Activated CD4-positive, alpha-beta T cell treated with anti-CD3 and anti-CD28 coated beads for 4 hours (primary cell): Measurements from ENCODE around the gene C5orf46.

Source experiments
- DNase-seq, 2 donors: peaks; one replicate each; pipeline ENCODE4 v3.0.0-alpha.2; 2020

Gene C5orf46

GRCh38 chr5:147857302-147858129, 48.8 kb downstream of the C5orf46 start:
- peak; percentile 11 to 19 for DNase-seq

GRCh38 chr5:147856801-147857200, 49.5 kb downstream of the C5orf46 start:
- DNase-seq, result no peak

DNA sequence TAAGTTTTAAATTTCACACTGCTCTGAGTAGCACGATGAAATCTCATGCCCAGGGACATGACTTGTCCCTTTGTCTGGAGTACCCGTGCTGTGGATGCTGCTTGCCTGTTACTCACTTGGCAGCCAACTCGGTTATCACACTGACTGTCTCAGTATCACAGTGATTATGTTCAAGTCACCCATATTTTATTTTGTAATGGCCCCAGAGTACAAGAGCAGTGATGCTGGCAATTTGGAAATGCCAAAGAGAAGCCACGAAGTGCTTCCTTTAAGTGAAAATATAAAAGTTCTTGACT, 50.6 kb downstream of the C5orf46 start:
- DNase-seq, result no peak

DNA sequence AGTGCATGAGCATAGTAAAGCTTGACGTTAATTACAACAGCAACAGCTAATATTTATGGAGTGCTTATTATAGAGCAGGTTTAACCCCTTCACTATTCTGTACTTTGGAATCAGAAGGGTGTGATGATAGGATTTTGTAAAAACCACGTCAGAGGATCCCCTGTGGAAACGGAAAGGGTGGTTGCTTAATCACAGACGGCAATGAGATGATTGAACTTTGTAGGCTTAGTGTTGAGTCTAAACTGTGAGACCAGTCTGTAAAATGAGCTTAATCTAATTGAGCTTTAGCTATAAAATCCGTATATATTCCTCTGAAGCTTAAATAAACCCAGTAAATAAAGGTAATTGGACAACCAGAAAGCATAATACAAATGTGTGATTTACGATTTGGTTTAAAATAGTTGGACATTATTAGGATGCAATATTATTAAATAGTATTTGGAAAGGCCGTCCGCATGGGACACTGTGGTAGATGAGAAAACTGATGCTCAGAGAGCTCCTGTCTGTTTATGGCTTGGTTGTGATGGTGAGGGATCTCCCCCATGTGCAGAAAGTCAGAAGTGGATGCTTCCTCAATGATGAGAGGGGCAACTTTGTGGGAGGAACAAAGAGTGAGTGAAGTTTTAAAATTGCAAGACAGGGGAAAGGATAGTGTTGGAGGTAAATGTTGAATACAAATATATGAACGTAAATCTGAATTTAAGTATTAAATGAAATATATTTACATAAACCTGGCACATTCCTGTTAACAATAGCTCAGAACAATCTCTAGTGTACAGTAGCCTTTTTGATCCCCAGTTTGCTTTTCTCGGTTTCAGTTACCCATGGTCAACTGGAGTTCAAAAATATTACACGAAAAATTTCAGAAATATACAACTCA, 51.2 kb downstream of the C5orf46 start:
- no peak for DNase-seq

DNA sequence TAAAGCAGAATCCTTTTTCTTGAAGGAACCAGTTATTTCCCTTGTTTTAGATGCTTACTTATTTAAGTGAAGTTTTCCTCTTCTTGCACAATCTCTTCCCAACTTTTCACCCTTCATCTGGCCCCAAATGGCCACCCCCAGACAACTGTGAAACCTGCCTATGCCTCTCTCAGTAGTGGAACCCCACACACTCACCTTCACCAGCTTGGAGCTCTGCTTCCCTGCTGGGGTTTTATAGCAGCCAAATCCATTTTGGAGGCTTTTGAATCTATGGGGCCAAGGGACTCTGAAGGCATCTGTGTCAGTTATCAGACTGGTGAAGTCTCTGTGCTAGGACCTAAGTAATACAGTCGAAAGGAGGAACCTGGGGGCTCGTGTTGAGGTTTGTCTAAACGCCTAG, 52.0 kb downstream of the C5orf46 start:
- DNase-seq, result no peak

GRCh38 chr5:147853372-147853987, 52.9 kb downstream of the C5orf46 start:
- DNase-seq, result no peak

DNA sequence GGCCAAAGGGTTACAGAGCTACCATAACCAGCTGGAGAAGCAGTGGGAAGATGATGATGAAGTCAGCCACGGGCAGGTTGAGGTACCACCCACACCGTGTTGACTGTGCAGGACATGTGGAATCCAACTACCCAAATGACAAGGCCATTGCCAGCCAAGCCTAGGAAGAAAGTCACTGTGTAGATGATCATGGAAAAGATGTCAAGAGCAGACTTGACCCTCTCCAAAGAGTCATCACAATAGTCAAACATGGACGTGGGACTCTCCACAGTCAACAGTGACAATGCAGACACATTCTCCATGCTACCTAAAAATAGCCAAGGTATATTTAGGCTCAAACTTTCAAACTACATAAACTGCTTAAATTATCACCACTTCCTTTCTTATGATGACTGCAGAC, 54.0 kb downstream of the C5orf46 start:
- DNase-seq, result no peak

DNA sequence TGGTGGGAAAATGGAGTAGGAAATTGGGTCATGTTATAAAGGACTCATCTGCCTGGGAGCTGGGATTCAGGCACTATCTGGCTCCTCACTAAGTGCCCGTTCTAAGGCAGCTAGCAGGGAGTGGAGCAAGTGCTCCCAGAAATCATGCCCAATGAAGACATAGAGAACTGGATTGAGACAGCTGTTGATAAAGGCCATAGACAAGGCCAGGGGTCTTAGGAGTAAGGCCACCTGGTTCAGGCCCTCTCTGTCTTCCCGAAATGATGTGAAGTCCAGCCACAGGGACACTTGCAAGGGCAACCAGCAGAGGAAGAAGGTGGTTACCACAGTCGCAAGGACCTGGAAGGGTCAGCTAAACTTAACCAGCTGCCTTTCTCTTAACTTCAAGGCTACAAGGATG, 54.8 kb downstream of the C5orf46 start:
- no peak for DNase-seq

DNA sequence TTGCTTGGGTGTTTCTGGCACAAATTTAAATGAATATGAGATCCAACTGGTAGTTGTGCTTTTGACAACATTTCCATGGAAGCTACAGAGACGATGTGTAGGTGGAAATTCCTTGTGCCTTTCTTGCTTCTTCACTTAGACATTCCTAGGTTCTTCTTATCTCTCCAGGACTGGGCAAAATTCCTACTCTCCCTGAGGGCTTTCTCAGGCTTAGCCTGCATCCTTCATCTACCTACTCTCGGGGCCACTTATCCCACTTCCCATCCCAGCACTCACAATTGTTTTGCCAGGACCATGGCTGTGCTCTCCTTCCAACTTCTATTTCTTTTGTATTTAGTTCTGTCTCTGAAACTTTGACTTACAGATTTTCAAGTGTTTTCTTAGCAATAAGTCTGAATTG, 57.1 kb downstream of the C5orf46 start:
- DNase-seq, result no peak

- no peak for DNase-seq
Measured at GRCh38 chr5:147845618-147846017, 60.7 kb downstream of the C5orf46 start.

GRCh38 chr5:147844846-147845245, 61.5 kb downstream of the C5orf46 start:
- DNase-seq, result no peak

DNA sequence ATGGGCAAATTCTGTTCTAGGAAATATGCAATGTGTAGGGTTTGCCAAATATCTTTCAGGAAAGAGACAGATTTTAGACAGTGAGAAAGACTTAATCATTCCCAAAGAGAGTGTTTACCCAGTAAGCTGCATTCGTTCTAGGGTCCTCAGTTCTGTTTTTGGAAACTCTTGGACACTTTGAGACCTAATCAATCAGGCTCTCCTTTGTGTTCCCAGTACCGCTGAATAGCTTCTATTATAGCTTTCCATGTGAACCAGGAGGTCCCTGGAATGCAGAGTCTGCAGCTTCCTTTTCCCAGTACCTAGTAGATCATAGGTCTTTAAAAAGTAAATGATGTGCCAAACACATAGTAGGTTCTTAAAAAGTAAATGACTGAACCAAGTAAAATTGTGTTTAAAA, 63.5 kb downstream of the C5orf46 start:
- no peak for DNase-seq
